HepG2 (cell line): ENCODE results near the gene VPS11. TPM values are rescaled to one million over a fixed set of nuclear protein-coding genes. Genes with fewer than 3 reads are reported as not detected.

Experiments
- ATAC-seq: fragments of 200-7000 bp; cut with Tn5 transposase; 3 replicates; pipeline ENCODE4 v1.9.1; 2020; ENCODE audit warnings: mild to moderate bottlenecking, moderate library complexity
- BruUV-seq: library from RNA; stranded (reverse); fragments of 400-500 nt; replicated peaks from 2 replicates; lab custom pipeline; 2021; lab: Mats Ljungman, UMichigan
- CTCF ChIA-PET: fragments of 300-600 bp; formaldehyde crosslinking; extraction: SDS; loops from one replicate; lab custom pipeline; 2021; ENCODE audit warnings: low total read pairs, inconsistent platforms, low intra/inter-chr PET ratio; lab: Yijun Ruan, JAX
- POLR2A ChIA-PET: fragments of 350-600 bp; sonication (Branson Sonifier 250); formaldehyde crosslinking; loops from one replicate; lab custom pipeline; 2020; ENCODE audit warnings: antibody characterized with exemption, inconsistent platforms; lab: Yijun Ruan, JAX
- DNase-seq: peaks from one replicate; pipeline ENCODE4 v3.0.0-alpha.2; 2015; ENCODE audit warnings: low spot score
- FAIRE-seq: peaks from 3 replicates; lab custom pipeline; 2011; peaks lifted over from hg19 to GRCh38; lab: Jason Lieb, UNC
- H2AFZ ChIP-seq: one replicate; pipeline ENCODE4 v1.6.1; 2011; ENCODE audit warnings: low read length, inconsistent platforms
- H3K27ac ChIP-seq: fragments of 300-600 bp; 3 replicates; pipeline ENCODE4 v1.8.0; 2011; ENCODE audit warnings: mixed run types, mild to moderate bottlenecking, mixed read lengths, low read length, inconsistent platforms; ENCODE audit not compliant: insufficient read depth; ENCODE audit errors: extremely low read length
- H3K27me3 ChIP-seq, 2 experiments: fragments of 200-600 bp in 1 of 2; 2 replicates in 1 of 2; 3 replicates in 1 of 2; pipeline versions ENCODE4 v1.6.0 to v1.8.0; 2011; ENCODE audit warnings: low read length in 2 of 2, mild to moderate bottlenecking in 2 of 2, moderate library complexity in 2 of 2, inconsistent platforms in 1 of 2; ENCODE audit not compliant: insufficient read depth in 2 of 2, control insufficient read depth in 1 of 2
- H3K36me3 ChIP-seq, 2 experiments: fragments of 200-600 bp in 1 of 2; replicated peaks in 1 of 2; 2 replicates in 1 of 2; 3 replicates in 1 of 2; pipeline versions ENCODE4 v1.5.1 to v1.8.0; 2011; ENCODE audit warnings: low read length in 2 of 2, inconsistent platforms in 1 of 2; ENCODE audit not compliant: insufficient read depth in 2 of 2, control insufficient read depth in 1 of 2
- H3K4me1 ChIP-seq: 2 replicates; pipeline ENCODE4 v1.5.1; 2012; ENCODE audit warnings: low read length, inconsistent platforms; ENCODE audit not compliant: insufficient read depth
- H3K4me2 ChIP-seq: 2 replicates; pipeline ENCODE4 v1.6.0; 2011; ENCODE audit warnings: low read depth, low read length, inconsistent platforms
- H3K4me3 ChIP-seq, 3 experiments: fragments of 200-600 bp in 1 of 3; sonication (generic), shearing (Covaris generic) in 1 of 3; replicated peaks in 1 of 3; 2 replicates each; pipeline ENCODE4 v1.5.1; 2011 to 2016; ENCODE audit warnings: low read length in 3 of 3, inconsistent platforms in 2 of 3, low read depth in 2 of 3, mild to moderate bottlenecking in 2 of 3, control low read depth in 1 of 3, mixed read lengths in 1 of 3; ENCODE audit not compliant: insufficient read depth in 1 of 3
- H3K79me2 ChIP-seq: one replicate; pipeline ENCODE4 v1.6.1; 2011; ENCODE audit warnings: low read length, inconsistent platforms; ENCODE audit not compliant: insufficient read depth
- H3K9ac ChIP-seq: 2 replicates; pipeline ENCODE4 v1.6.0; 2011; ENCODE audit warnings: mild to moderate bottlenecking, low read depth, low read length, inconsistent platforms; ENCODE audit not compliant: insufficient read depth
- H3K9me3 ChIP-seq: 2 replicates; pipeline ENCODE4 v1.5.1; 2012; ENCODE audit warnings: mild to moderate bottlenecking, low read length
- H4K20me1 ChIP-seq: 2 replicates; pipeline ENCODE4 v1.6.0; 2011; ENCODE audit warnings: inconsistent platforms, mild to moderate bottlenecking, low read length, moderate library complexity; ENCODE audit not compliant: insufficient read depth
- ADNP ChIP-seq: sonication (generic); formaldehyde crosslinking; IDR thresholded peaks from 2 replicates; pipeline ENCODE4 v1.4.0; 2020; ENCODE audit warnings: missing genetic modification reagents
- FOSL2 ChIP-seq: sonication (generic); formaldehyde crosslinking; IDR thresholded peaks from 2 replicates; pipeline ENCODE4 v1.4.0; 2020; ENCODE audit warnings: missing genetic modification reagents
- HOXA7 ChIP-seq: sonication (generic); formaldehyde crosslinking; IDR thresholded peaks from 2 replicates; pipeline ENCODE4 v1.8.1; 2022; ENCODE audit warnings: mild to moderate bottlenecking, missing genetic modification reagents, moderate library complexity
- HOXD1 ChIP-seq: sonication (generic); formaldehyde crosslinking; IDR thresholded peaks from 2 replicates; pipeline ENCODE4 v1.5.0; 2020; ENCODE audit warnings: missing genetic modification reagents
- ISL2 ChIP-seq: sonication (generic); formaldehyde crosslinking; IDR thresholded peaks from 2 replicates; pipeline ENCODE4 v1.5.0; 2020; ENCODE audit warnings: missing genetic modification reagents
- MAFG ChIP-seq: sonication (generic); formaldehyde crosslinking; IDR thresholded peaks from 2 replicates; pipeline ENCODE4 v1.5.1; 2020; ENCODE audit warnings: mild to moderate bottlenecking, missing genetic modification reagents
- PCBP2 ChIP-seq: fragments of 200-400 bp; formaldehyde crosslinking; optimal IDR thresholded peaks from 2 replicates; pipeline ENCODE3; 2018; ENCODE audit warnings: low read length, low read depth; ENCODE audit not compliant: poor library complexity, severe bottlenecking
- TCF7L2 ChIP-seq: IDR thresholded peaks from 2 replicates; pipeline ENCODE4 v1.6.1; 2011; ENCODE audit warnings: mild to moderate bottlenecking, low read depth, low read length, moderate library complexity
- U2AF2 ChIP-seq: fragments of 200-400 bp; formaldehyde crosslinking; IDR thresholded peaks from 2 replicates; pipeline ENCODE4 v1.6.1; 2017; ENCODE audit warnings: low read depth, mild to moderate bottlenecking, low read length
- ZNF451 ChIP-seq: sonication (generic); formaldehyde crosslinking; IDR thresholded peaks from 2 replicates; pipeline ENCODE4 v1.5.0; 2020; ENCODE audit warnings: mild to moderate bottlenecking, missing genetic modification reagents
- ZNF496 ChIP-seq: sonication (generic); formaldehyde crosslinking; IDR thresholded peaks from 2 replicates; pipeline ENCODE4 v1.8.1; 2023; ENCODE audit warnings: mild to moderate bottlenecking, moderate library complexity, missing genetic modification reagents; ENCODE audit not compliant: insufficient replicate concordance
- ZNF547 ChIP-seq: sonication (generic); formaldehyde crosslinking; IDR thresholded peaks from 2 replicates; pipeline ENCODE4 v1.5.1; 2020; ENCODE audit warnings: mild to moderate bottlenecking, missing genetic modification reagents
- ZNF552 ChIP-seq: sonication (generic); formaldehyde crosslinking; IDR thresholded peaks from 2 replicates; pipeline ENCODE4 v1.9.0; 2022; ENCODE audit warnings: missing genetic modification reagents, mild to moderate bottlenecking, borderline replicate concordance
- ZNF577 ChIP-seq: sonication (generic); formaldehyde crosslinking; IDR thresholded peaks from 2 replicates; pipeline ENCODE4 v1.4.0; 2020; ENCODE audit warnings: mild to moderate bottlenecking, low read depth, missing genetic modification reagents, borderline replicate concordance
- WGBS: methylation state at CpG from one replicate; pipeline ENCODE4 v1.1.6; 2017; ENCODE audit warnings: low lambda C conversion rate; 5-methylcytosine and 5-hydroxymethylcytosine counted together
- in situ Hi-C: cut with HindIII; loops from 2 replicates; pipeline ENCODE4 v1.10.0; 2017; ENCODE audit warnings: low pct_unique_long_range_greater_than_20kb; ENCODE audit not compliant: extremely low pct_ligation_motif_present
- intact Hi-C: fragments of 100-400 bp; cut with micrococcal nuclease; formaldehyde crosslinking; loops from one replicate; pipeline ENCODE4 v1.10.0; 2022; ENCODE audit not compliant: unreplicated experiment
- polyA plus RNA-seq, 8 experiments: library from polyadenylated mRNA; depleted of rRNA in 3 of 8; stranded (reverse) in 7 of 8; unstranded in 1 of 8; fragments of >200 nt; fragmentation: Illumina TruSeq in 4 of 8; extraction: Trizol in 4 of 8; gene quantifications; 2 replicates each; pipeline versions ENCODE4 v1.2.1 to v1.2.3, GENCODE V29; 2011 to 2016; ENCODE audit warnings: low read depth in 4 of 8, missing spikeins in 1 of 8, mixed read lengths in 1 of 8; ENCODE audit not compliant: insufficient read depth in 1 of 8
- total RNA-seq, 5 experiments: library from RNA; depleted of rRNA; stranded (reverse); fragments of >200 nt; fragmentation: Illumina TruSeq; extraction: Trizol; gene quantifications; 2 replicates each; pipeline ENCODE4 v1.2.3, GENCODE V29; 2016; ENCODE audit warnings: low read depth in 1 of 5
- TF ChIP-seq, protein P1 (sequence below): sonication (generic); formaldehyde crosslinking; IDR thresholded peaks from 2 replicates; pipeline ENCODE4 v1.8.0; 2022; ENCODE audit warnings: missing genetic modification reagents, low read depth, mild to moderate bottlenecking, borderline replicate concordance
- TF ChIP-seq, protein P2 (sequence below): sonication (generic); formaldehyde crosslinking; IDR thresholded peaks from 2 replicates; pipeline ENCODE4 v1.5.0; 2020; ENCODE audit warnings: mild to moderate bottlenecking, missing genetic modification reagents, moderate library complexity
- TF ChIP-seq, protein P3 (sequence below): IDR thresholded peaks from 2 replicates; pipeline ENCODE4 v1.6.1; 2016

The VPS11 gene
- total and polyA plus RNA-seq, 2 of the 13 experiments (the other 11 are each of a cell fraction or from before 2014, with no cell fraction given) = 13.7 to 21.6 TPM

DNA sequence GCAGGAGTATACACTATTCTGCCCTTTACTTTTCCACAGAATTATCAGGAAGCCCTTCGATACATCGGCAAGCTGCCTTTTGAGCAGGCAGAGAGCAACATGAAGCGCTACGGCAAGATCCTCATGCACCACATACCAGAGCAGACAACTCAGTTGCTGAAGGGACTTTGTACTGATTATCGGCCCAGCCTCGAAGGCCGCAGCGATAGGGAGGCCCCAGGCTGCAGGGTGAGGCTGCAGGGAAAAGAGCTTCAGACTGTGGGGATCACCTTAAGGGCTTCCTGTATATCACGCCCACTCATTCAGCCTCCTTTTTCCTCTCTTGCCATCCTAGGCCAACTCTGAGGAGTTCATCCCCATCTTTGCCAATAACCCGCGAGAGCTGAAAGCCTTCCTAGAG, 10.2 kb downstream of the VPS11 start:
- H2AFZ ChIP-seq = no peak overlapping the region
- peaks cover 29 to 67% of the 10 kb centered on the region in 2 experiments for H3K36me3 ChIP-seq
- no peak overlapping the region for H3K4me2 ChIP-seq
- DNase-seq (no peak), ATAC-seq (no peak), FAIRE-seq (no peak)
- ChIA-PET CTCF (no interaction called here), POLR2A (interaction anchor here (1.3 to 2.4 kb wide), 2 partner anchors 10 to 17 kb away, joined by 3 to 9 read pairs; partner anchors contain the start of gene VPS11)
- H3K9me3 ChIP-seq = no peaks in the 10 kb centered on the region
- H3K9ac ChIP-seq = no peak overlapping the region
- H3K4me1 ChIP-seq = no peaks in the 10 kb centered on the region
- no peak for TF ChIP-seq ZNF547 (CRISPR knock-in tag)
- TF ChIP-seq, protein P1, sequence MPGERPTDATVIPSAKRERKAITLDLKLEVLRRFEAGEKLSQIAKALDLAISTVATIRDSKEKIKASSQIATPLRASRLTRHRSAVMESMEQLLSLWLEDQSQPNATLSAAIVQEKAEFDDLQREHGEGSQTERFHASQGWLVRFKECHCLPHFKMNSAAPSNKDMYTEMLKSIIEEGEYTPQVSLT = no peak
- no peak for TF ChIP-seq ZNF496
- TF ChIP-seq ZNF552 (CRISPR knock-in tag) = no peak
- no peak for TF ChIP-seq ZNF451
- no peak for TF ChIP-seq ISL2 (CRISPR knock-in tag)
- H3K4me3 ChIP-seq = no peak overlapping the region
- no peaks in the 10 kb centered on the region for H4K20me1 ChIP-seq
- H3K79me2 ChIP-seq = no peaks in the 10 kb centered on the region
- intact Hi-C loops (no loop called here), in situ Hi-C loops (no loop called here)
- H3K27ac ChIP-seq = no peak overlapping the region
- BruUV-seq = no TSS peak
- H3K27me3 ChIP-seq = no peaks in the 10 kb centered on the region
- 96% methylated on average over 11 of the region's 11 CpGs for WGBS

DNA sequence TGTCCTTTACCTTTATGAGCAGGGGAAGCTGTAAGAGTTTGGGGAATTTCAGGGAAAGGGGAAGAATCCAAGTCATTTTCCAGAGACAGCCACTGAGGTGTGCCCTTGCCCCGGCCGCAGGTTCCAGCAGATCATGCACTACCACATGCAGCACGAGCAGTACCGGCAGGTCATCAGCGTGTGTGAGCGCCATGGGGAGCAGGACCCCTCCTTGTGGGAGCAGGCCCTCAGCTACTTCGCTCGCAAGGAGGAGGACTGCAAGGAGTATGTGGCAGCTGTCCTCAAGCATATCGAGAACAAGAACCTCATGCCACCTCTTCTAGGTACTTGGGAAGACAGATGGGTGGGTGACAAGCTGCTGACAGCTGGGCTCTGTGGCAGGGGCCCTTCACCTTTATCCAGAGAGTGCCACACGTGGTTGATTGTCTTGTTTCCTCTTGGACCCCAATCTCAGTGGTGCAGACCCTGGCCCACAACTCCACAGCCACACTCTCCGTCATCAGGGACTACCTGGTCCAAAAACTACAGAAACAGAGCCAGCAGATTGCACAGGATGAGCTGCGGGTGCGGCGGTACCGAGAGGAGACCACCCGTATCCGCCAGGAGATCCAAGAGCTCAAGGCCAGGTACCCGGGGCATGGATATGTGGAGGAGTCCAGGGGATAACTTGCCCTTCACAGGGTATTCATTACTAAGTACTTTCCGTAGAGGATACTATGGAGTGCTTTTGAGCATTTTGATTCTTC, 11.2 kb downstream of the VPS11 start:
- no TSS peak for BruUV-seq
- Histone ChIP-seq H3K9ac (no peak overlapping the region), H3K27ac (no peak overlapping the region), H3K4me2 (no peak overlapping the region), H3K36me3 (peaks cover 22 to 57% of the 10 kb centered on the region in 2 experiments), H3K4me3 (no peak overlapping the region), H3K79me2 (no peaks in the 10 kb centered on the region), H3K9me3 (no peaks in the 10 kb centered on the region), H3K4me1 (no peaks in the 10 kb centered on the region), H3K27me3 (no peaks in the 10 kb centered on the region), H2AFZ (no peak overlapping the region), H4K20me1 (no peaks in the 10 kb centered on the region)
- intact Hi-C loops (no loop called here), in situ Hi-C loops (no loop called here)
- 98% methylated on average over 17 of the region's 19 CpGs for WGBS
- FAIRE-seq (no peak), DNase-seq (no peak), ATAC-seq (no peak)
- CTCF ChIA-PET = no interaction called here
- POLR2A ChIA-PET = interaction anchor here (2.4 kb wide), 1 partner anchor 12 kb away, joined by 9 read pairs; the partner anchor contains the start of gene VPS11
- TF ChIP-seq, protein P2, sequence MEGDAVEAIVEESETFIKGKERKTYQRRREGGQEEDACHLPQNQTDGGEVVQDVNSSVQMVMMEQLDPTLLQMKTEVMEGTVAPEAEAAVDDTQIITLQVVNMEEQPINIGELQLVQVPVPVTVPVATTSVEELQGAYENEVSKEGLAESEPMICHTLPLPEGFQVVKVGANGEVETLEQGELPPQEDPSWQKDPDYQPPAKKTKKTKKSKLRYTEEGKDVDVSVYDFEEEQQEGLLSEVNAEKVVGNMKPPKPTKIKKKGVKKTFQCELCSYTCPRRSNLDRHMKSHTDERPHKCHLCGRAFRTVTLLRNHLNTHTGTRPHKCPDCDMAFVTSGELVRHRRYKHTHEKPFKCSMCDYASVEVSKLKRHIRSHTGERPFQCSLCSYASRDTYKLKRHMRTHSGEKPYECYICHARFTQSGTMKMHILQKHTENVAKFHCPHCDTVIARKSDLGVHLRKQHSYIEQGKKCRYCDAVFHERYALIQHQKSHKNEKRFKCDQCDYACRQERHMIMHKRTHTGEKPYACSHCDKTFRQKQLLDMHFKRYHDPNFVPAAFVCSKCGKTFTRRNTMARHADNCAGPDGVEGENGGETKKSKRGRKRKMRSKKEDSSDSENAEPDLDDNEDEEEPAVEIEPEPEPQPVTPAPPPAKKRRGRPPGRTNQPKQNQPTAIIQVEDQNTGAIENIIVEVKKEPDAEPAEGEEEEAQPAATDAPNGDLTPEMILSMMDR (CRISPR knock-in tag) = no peak
- TF ChIP-seq HOXD1 (CRISPR knock-in tag) (no peak), FOSL2 (CRISPR knock-in tag) (no peak), ZNF577 (CRISPR knock-in tag) (no peak), PCBP2 (no peak), TCF7L2 (no peak), U2AF2 (no peak), HOXA7 (CRISPR knock-in tag) (no peak), MAFG (CRISPR knock-in tag) (no peak), ADNP (CRISPR knock-in tag) (no peak)
- TF ChIP-seq, protein P3, sequence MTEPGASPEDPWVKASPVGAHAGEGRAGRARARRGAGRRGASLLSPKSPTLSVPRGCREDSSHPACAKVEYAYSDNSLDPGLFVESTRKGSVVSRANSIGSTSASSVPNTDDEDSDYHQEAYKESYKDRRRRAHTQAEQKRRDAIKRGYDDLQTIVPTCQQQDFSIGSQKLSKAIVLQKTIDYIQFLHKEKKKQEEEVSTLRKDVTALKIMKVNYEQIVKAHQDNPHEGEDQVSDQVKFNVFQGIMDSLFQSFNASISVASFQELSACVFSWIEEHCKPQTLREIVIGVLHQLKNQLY (CRISPR knock-in tag) = no peak
